GM21619 (cell line): ENCODE data around the gene ZNF655.
A peak's percentile ranks its signal among the peaks of the same experiment; 100 is the strongest.
"Not testable (repeated sequence)": the region's sequence is repeated elsewhere in the genome, so short reads cannot be mapped to it uniquely, and the experiment has no call there.

ENCODE experiments used
- ATAC-seq: cut with Tn5 transposase; IDR thresholded peaks from one replicate; pipeline ENCODE4 v1.9.1; 2021; ENCODE audit not compliant: unreplicated experiment

ZNF655 gene, protein sequence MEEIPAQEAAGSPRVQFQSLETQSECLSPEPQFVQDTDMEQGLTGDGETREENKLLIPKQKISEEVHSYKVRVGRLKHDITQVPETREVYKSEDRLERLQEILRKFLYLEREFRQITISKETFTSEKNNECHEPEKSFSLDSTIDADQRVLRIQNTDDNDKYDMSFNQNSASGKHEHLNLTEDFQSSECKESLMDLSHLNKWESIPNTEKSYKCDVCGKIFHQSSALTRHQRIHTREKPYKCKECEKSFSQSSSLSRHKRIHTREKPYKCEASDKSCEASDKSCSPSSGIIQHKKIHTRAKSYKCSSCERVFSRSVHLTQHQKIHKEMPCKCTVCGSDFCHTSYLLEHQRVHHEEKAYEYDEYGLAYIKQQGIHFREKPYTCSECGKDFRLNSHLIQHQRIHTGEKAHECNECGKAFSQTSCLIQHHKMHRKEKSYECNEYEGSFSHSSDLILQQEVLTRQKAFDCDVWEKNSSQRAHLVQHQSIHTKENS

DNA sequence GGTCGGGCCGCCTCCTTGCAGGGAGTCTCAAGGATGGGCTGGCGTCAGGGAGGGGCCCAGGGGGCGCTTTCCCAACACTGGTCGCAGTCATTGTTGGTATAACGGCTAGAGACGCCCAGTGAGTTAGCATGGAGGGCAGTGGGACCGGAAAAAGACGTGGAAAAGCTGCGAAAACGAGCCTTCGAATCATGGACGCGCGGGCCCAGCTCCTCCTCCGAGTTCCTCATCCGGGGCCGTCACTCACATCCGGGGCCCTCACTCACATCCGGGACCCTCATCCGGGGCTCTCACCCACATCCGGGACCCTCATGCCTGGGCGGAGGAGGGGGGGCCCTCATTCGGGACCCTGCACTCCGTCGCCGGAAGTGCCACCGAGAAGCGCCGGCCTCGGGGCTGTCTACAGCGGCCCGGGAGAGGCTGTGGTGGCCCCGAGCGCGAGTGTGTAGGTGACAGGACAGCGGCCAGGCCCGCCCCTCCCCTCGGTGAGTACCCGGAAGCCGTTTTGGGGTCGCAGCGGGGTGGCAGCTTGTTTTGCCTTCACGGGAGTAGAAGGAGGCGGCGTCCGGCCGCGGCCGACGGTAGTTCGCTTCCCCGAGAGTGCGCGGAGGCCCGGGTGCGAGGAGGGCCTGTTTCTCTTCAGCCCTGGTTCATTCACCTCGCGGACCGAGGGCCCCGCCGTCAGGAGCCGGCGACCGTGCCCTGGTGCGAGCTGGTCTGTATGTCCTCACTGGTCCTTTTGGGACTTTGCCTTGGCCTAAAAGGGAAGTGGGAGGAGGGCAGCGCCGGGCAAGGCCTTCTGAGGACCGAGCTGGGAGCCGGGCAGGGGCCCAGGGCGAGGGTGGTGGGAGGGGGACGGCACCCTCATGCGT, at the start of gene ZNF655:
TSS of gene ZNF655 (plus strand) at position 337 of the 869 bp plus-strand sequence. CDS start 1,918 bp downstream, outside the sequence.
- ATAC-seq = peak; percentile 73

DNA sequence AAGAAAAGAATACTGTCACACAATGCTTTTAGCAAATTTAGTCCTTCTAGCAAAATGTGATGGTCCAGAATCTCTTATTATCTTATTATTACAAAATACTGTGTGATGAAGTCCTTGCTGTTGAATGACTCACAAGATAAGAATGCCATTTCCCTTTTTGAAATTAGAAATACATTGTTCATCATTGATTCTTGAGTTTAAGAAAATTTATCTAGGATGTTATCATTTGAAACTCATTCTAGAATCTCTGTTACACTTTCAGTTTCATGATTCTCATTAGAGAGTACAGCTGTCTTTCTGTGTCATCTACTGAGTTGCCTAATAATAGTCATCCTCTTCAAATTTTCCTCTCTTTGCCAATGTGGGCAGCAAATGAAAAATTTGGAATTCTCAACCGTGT, 44.4 kb upstream of the ZNF655 start:
- ATAC-seq = no peak

GRCh38 chr7:99521399-99521798, 37.0 kb upstream of the ZNF655 start:
- no peak for ATAC-seq

- no peak for ATAC-seq
These were observed 32.6 kb upstream of the ZNF655 start for GRCh38 chr7:99525713-99526440.

DNA sequence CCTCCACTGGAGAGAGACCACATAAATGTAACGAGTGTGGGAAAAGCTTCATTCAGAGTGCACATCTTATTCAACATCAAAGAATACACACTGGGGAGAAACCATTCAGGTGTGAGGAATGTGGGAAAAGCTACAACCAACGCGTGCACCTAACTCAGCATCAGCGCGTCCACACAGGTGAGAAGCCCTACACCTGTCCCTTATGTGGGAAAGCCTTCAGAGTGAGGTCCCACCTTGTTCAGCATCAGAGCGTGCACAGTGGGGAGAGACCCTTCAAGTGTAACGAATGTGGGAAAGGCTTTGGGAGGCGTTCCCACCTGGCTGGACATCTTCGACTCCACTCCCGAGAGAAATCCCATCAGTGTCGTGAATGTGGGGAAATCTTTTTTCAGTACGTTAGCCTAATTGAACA, 27.1 kb upstream of the ZNF655 start:
- ATAC-seq = no peak

GRCh38 chr7:99535667-99536066, 22.8 kb upstream of the ZNF655 start:
- ATAC-seq = no peak

- ATAC-seq = no peak
These were observed 19.1 kb upstream of the ZNF655 start for GRCh38 chr7:99539213-99539811.

DNA sequence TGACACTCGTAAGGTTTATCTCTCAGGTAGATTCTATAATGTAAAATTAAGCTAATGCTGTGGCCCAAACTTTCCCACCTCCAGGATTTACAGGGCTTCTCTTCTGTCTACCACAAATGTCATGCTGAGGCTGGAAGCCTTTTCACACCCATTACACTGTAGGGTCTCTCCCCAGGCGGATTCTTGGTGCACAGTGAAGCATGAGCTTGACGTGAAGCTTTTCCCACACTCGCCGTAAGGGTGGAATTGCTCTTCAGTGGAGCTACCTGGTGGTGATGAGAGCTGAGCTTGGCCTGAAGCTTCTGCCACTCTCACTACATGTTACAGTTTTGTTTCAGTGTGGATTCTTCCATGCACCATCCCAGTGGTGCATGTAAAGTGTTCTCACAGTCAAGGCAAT, 17.9 kb upstream of the ZNF655 start:
- ATAC-seq = no peak

DNA sequence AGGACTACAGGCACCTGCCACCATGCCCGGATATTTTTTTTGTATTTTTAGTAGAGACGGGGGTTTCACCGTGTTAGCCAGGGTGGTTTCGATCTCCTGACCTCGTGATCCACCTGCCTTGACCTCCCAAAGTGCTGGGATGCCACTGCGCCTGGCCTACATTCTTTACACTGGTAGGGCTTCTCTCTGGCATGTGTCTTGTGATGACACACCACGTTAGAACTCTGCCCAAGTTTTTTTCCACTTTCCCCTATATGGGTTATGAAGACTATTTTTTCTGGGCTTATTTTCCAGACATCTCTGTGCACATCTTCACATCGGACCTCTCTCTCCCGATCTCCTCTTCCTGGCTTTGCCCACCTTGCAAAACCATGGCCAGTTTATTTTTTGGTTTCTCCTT, 17.2 kb upstream of the ZNF655 start:
- ATAC-seq = no peak

DNA sequence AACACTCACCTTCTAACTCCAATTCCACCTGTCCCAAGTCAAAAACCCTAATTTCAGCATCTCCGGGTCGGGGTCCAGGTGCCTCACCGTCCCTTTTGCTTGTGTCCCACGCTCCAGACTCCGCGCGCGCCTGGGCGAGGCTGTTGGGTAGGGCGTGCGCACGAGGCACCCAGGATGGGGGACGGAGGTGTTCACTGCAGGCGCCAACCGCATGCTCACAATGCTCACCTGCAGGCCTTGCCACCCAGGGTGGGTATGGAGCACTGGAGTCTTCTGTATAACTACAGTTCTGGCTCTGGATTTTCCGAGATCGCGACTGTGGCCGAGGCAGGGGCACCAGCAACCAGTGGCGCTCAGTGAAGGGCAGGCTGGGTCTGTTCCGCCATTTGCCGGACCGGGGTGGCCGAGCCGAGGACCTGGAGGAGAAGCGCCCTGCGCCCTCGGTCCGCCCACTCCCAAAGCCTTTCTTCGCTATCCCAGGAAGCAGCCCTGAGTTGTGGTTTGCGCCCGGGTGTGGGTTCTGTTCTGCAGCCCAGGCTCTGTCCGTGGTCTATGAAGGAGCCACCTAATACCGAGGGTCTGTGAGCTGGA, 15.3 kb upstream of the ZNF655 start:
- ATAC-seq = no peak

DNA sequence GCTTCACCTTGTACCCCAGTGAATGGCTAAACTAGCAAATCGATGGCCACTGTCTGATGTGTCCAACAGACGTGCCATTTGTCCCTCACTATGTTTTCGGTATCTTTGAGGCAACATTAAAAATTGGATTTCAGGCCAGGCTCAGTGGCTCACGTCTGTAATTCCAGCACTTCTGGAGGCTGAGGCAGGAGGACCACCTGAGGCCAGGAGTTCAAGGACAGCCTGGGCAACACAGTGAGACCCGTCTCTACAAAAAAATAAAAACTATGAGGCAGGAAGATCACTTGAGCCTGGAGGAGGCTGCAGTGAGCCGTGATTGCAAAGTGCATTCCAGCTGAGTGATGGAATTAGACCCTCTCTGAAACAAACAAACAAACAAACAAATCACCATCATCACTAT, 14.5 kb upstream of the ZNF655 start:
- ATAC-seq = no peak

- not testable (repeated sequence) for ATAC-seq
These were observed 13.1 kb upstream of the ZNF655 start for GRCh38 chr7:99545308-99545707.

DNA sequence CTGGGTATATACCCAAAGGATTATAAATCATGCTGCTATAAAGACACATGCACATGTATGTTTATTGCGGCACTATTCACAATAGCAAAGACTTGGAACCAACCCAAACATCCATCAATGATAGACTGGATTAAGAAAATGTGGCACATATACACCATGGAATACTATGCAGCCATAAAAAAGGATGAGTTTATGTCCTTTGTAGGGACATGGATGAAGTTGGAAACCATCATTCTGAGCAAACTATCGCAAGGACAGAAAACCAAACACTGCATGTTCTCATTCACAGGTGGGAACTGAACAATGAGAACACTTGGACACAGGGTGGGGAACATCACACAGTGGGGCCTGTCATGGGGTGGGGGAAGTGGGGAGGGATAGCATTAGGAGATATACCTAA, 8.9 kb upstream of the ZNF655 start:
- ATAC-seq = not testable (repeated sequence)

GRCh38 chr7:99551334-99551733, 7.1 kb upstream of the ZNF655 start:
- no peak for ATAC-seq

DNA sequence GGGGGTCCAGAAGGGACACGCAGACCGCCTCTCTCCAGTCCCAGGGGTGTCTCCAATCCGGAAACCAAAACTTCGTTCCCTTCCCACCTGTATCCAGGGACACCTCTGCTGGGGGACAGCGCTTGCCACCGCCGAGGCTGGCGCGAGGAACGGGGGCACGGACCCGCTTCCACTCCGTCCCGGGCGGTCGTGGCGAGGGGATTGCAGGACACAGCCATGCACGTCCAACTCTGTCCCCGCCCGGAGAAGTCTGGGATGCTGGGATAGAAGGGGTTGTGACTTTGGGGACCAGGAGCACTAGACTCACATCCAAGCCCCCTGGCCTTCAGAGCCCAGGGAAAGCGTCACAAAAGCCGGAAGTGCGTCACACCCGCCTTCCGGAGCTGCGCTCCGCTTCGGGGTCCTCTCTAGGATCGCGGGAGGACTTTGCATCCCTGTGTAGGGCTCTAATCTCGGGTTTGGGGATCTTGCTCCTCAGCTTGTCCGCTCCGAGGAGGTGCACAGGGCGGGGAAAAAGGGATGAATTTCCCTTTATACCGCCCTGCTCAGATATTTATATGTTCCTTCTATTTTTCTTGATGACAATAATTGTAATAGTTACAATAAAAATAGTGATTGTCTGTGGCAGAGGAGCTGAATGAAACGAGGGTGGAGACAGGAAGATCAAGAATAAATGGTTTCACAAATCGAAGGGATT, 6.5 kb upstream of the ZNF655 start, which contains the start of gene FAM200A:
TSS of gene FAM200A (minus strand) at position 348 of the 697 bp plus-strand sequence. CDS start 3,707 bp downstream, outside the sequence.
- peak; percentile 94 for ATAC-seq

DNA sequence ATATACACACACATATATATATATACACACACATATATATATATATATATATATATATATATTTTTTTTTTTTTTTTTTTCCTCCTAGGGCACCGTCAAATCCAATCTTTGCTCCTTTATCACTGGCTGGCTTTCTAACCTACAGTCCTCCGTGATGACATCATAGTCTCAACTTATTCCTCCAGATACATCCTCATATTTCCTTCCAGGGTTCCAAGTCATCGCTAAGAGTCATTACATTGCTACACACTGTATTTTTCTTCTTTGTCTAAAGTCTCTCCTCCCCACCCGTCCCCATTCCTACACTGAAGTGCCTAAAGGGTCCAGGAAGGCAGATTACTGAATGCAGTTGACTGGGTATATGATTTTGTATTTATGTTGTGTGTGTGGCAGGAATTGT, 5.4 kb upstream of the ZNF655 start:
- ATAC-seq = no peak

DNA sequence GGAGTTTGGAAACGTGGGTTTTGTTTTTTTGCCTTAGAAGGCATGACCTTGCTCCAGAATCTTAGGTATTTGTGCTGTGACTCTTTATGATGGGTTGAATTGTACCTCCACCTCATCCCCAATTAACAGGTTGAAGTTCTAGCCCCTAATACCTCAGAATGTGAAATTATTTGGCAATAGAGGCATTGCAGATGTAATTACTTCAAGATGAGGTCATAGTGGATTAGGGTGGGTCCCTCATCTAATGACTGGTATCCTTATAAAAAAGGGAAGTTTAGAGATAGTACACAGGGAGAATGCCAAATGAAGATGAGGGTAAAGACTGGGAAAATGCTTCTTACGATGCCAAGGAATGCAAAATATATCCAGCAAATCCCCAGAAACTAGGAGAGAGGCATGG, 3.5 kb upstream of the ZNF655 start:
- no peak for ATAC-seq

DNA sequence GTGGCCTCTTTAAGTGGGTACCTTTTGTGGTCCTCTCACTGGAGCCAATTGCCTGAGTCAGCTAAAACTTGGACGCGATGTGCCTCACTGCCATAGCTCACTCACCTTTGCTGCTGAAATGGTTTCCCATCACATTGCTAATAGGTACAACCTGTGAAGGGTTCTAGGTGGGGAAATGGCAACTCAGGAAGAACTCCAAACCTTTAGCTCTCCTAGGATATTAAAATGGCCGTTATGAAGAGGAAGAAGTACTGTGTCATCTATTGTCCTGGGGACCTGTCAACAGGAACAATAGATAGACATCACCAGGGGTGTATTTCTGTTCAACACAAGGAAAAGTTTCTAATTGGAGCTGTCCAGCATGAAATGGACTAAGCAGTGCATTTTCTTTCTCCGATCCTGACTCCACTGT, 1.2 kb upstream of the ZNF655 start:
- ATAC-seq = no peak

DNA sequence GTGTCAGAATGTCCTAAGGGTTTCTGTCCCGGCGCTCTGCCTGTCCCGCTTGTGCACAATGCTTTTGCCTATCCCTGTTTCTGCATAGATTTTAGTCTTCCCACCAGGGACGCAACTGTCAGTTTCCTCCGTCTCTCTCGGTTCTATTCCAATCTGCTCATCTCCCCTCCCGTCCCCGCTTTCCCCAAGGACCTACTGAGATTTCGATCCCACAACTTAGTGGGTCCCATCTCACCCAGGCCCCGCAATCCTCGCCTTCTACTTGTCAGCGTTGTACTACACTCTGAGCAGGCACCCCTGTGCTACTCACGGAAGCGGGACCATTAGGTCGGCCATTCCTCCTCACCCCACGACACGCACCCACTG, 519 bp upstream of the ZNF655 start:
- ATAC-seq = peak; percentile 46
